Activated T-helper 2 cell treated with anti-CD3 and anti-CD28 coated beads, Interferon-gamma antibody, Interleukin-2, Interleukin-4, amounts not matched to agents 10 μg/mL and 5 μg/mL and 100 μg/mL, durations not matched to agents 14 hours and 24 hours and 36 hours (primary cell): ENCODE data around the gene SLC4A2. TPM values are rescaled to one million over a fixed set of nuclear protein-coding genes. Genes with fewer than 3 reads are reported as not detected.
A peak's percentile ranks its signal among the peaks of the same experiment; 100 is the strongest.
"Not testable (repeated sequence)": the region's sequence is repeated elsewhere in the genome, so short reads cannot be mapped to it uniquely, and the experiment has no call there.

Experiments used
- DNase-seq: peaks from one replicate; pipeline ENCODE4 v3.0.0; 2021; ENCODE audit warnings: low spot score
- H3K27ac Mint-ChIP-seq: one replicate; pipeline ENCODE4 v1.8.0; 2021; ENCODE audit warnings: mixed read lengths
- H3K27me3 Mint-ChIP-seq: one replicate; pipeline ENCODE4 v1.8.0; 2021; ENCODE audit warnings: low read depth, mixed read lengths
- H3K36me3 Mint-ChIP-seq: one replicate; pipeline ENCODE4 v1.8.0; 2021; ENCODE audit warnings: low read depth, mixed read lengths
- H3K4me1 Mint-ChIP-seq: one replicate; pipeline ENCODE4 v1.8.0; 2021; ENCODE audit warnings: low read depth, mixed read lengths
- H3K4me3 Mint-ChIP-seq: one replicate; pipeline ENCODE4 v1.8.0; 2021; ENCODE audit warnings: low read depth, mild to moderate bottlenecking, moderate library complexity, mixed read lengths
- H3K9me3 Mint-ChIP-seq: one replicate; pipeline ENCODE4 v1.8.0; 2021; ENCODE audit warnings: mixed read lengths
- intact Hi-C: fragments of 100-400 bp; cut with micrococcal nuclease; formaldehyde crosslinking; loops from one replicate; pipeline ENCODE4 v1.15.1; 2023
- total RNA-seq: library from RNA; stranded (reverse); gene quantifications from 2 replicates; pipeline ENCODE4 v1.2.3, GENCODE V29; 2022

The SLC4A2 gene
- total RNA-seq, 1 donor from 2014 or later = 109 TPM

- peak overlapping the region; percentile 93 for H3K27ac Mint-ChIP-seq
- peak overlapping the region; percentile 96 for H3K4me3 Mint-ChIP-seq
- H3K9me3 Mint-ChIP-seq, H3K36me3 Mint-ChIP-seq, DNase-seq, H3K27me3 Mint-ChIP-seq: not testable (repeated sequence)
- intact Hi-C loops = loop anchor here (1.0 to 2.0 kb wide), 5 partner anchors 12 to 323 kb away; partner anchors contain the start of gene TMUB1
- peaks cover 13% of the 10 kb centered on the region for H3K4me1 Mint-ChIP-seq
Measured at GRCh38 chr7:151027728-151028130, 31.7 kb upstream of the SLC4A2 start.

- H3K4me1 Mint-ChIP-seq = peaks cover 13% of the 10 kb centered on the region
Measured at GRCh38 chr7:151028131-151028947, 31.1 kb upstream of the SLC4A2 start, which contains the start of gene ABCB8. Gene ABCB8, plus strand, starts transcription at chr7:151028450. Its CDS starts 66 bp downstream, at chr7:151028516.

GRCh38 chr7:151028948-151029501 lies 30.4 kb upstream of the SLC4A2 start:
- Mint-ChIP-seq H3K9me3 (no peaks in the 10 kb centered on the region), H3K4me3 (peak overlapping the region; percentile 96), H3K4me1 (peaks cover 13% of the 10 kb centered on the region), H3K27me3 (peaks cover 2% of the 10 kb centered on the region), H3K27ac (peak overlapping the region; percentile 93), H3K36me3 (peaks cover 3% of the 10 kb centered on the region)
- intact Hi-C loops = loop anchor here (1.0 to 2.0 kb wide), 5 partner anchors 10 to 322 kb away; partner anchors contain the start of gene TMUB1
- no peak for DNase-seq

More at GRCh38 chr7:151028131-151028947, 31.1 kb upstream of the SLC4A2 start, which contains the start of gene ABCB8:
- Mint-ChIP-seq H3K27ac (peak within 1 kb of the TSS; percentile 93), H3K4me3 (peak within 1 kb of the TSS; percentile 96), H3K27me3 (peaks cover 2% of the 10 kb centered on the region), H3K9me3 (no peaks in the 10 kb centered on the region), H3K36me3 (peaks cover 3% of the 10 kb centered on the region)
- DNase-seq = peak; percentile 99
- intact Hi-C loops = loop anchor here (1.0 to 2.0 kb wide), 5 partner anchors 11 to 322 kb away; partner anchors contain the start of gene TMUB1

GRCh38 chr7:151031011-151031410 lies 28.4 kb upstream of the SLC4A2 start:
- no peak for DNase-seq
- Mint-ChIP-seq H3K36me3 (peaks cover 9% of the 10 kb centered on the region), H3K4me1 (peaks cover 13% of the 10 kb centered on the region), H3K27me3 (no peaks in the 10 kb centered on the region), H3K9me3 (no peaks in the 10 kb centered on the region), H3K27ac (no peak overlapping the region), H3K4me3 (no peak overlapping the region)
- intact Hi-C loops = no loop called here

GRCh38 chr7:151032936-151033863 lies 26.2 kb upstream of the SLC4A2 start:
- H3K36me3 Mint-ChIP-seq = peaks cover 19% of the 10 kb centered on the region
- peaks cover 7% of the 10 kb centered on the region for H3K4me1 Mint-ChIP-seq
- intact Hi-C loops = no loop called here
- no peaks in the 10 kb centered on the region for H3K27me3 Mint-ChIP-seq
- H3K4me3 Mint-ChIP-seq = no peak overlapping the region
- H3K27ac Mint-ChIP-seq = no peak overlapping the region
- no peaks in the 10 kb centered on the region for H3K9me3 Mint-ChIP-seq
- DNase-seq = no peak

- H3K27ac Mint-ChIP-seq = no peak overlapping the region
- H3K4me1 Mint-ChIP-seq = peaks cover 7% of the 10 kb centered on the region
- no peaks in the 10 kb centered on the region for H3K27me3 Mint-ChIP-seq
- DNase-seq = no peak
- intact Hi-C loops = no loop called here
- H3K36me3 Mint-ChIP-seq = peaks cover 16% of the 10 kb centered on the region
- no peak overlapping the region for H3K4me3 Mint-ChIP-seq
- no peaks in the 10 kb centered on the region for H3K9me3 Mint-ChIP-seq
Measured at GRCh38 chr7:151033864-151034249, 25.5 kb upstream of the SLC4A2 start.

GRCh38 chr7:151034312-151035025 lies 24.9 kb upstream of the SLC4A2 start:
- no peak for DNase-seq
- intact Hi-C loops = no loop called here
- no peaks in the 10 kb centered on the region for H3K9me3 Mint-ChIP-seq
- no peak overlapping the region for H3K4me3 Mint-ChIP-seq
- no peaks in the 10 kb centered on the region for H3K27me3 Mint-ChIP-seq
- peaks cover 20% of the 10 kb centered on the region for H3K36me3 Mint-ChIP-seq
- no peak overlapping the region for H3K27ac Mint-ChIP-seq
- H3K4me1 Mint-ChIP-seq = peaks cover 9% of the 10 kb centered on the region

GRCh38 chr7:151035026-151035717 lies 24.2 kb upstream of the SLC4A2 start:
- Mint-ChIP-seq H3K27me3 (no peaks in the 10 kb centered on the region), H3K27ac (no peak overlapping the region), H3K36me3 (peaks cover 20% of the 10 kb centered on the region), H3K4me3 (no peak overlapping the region), H3K4me1 (peaks cover 15% of the 10 kb centered on the region), H3K9me3 (no peaks in the 10 kb centered on the region)
- intact Hi-C loops = no loop called here
- DNase-seq = no peak

- Mint-ChIP-seq H3K4me1 (peaks cover 15% of the 10 kb centered on the region), H3K36me3 (peaks cover 20% of the 10 kb centered on the region), H3K27ac (no peak overlapping the region), H3K4me3 (no peak overlapping the region), H3K9me3 (no peaks in the 10 kb centered on the region), H3K27me3 (no peaks in the 10 kb centered on the region)
- intact Hi-C loops = no loop called here
- DNase-seq = no peak
Measured at GRCh38 chr7:151035902-151036301, 23.5 kb upstream of the SLC4A2 start.

GRCh38 chr7:151038951-151039849 lies 20.2 kb upstream of the SLC4A2 start:
- intact Hi-C loops = loop anchor here (1.0 kb wide), 2 partner anchors 11 to 19 kb away; partner anchors contain the start of gene ABCB8
- Mint-ChIP-seq H3K4me3 (no peak overlapping the region), H3K27ac (peak overlapping the region; percentile 91), H3K4me1 (peaks cover 15% of the 10 kb centered on the region), H3K36me3 (peaks cover 20% of the 10 kb centered on the region), H3K9me3 (no peaks in the 10 kb centered on the region), H3K27me3 (no peaks in the 10 kb centered on the region)
- DNase-seq = no peak
